Measurements from ENCODE around the gene AHR.

DNA sequence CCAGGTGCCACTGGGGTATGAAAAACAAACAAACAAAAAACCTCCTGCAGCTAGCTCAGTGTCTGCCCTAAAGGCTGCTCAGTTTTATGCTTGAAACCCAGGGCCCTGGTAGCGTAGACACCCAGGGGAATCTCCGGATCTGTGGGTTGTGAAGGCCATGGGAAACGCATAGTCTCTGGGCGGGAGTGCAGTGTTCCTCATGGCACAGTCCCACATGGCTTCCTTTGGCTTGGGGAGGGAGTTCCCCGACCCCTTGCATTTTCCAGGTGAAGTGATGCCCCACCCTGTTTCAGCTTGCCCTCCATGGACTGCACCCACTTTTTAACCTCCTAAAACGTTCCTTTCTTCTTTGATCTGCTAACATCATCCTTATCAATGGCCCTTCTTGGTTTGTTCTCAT is 56.0 kb downstream of the AHR start:
- TF ChIP-seq, protein P1, sequence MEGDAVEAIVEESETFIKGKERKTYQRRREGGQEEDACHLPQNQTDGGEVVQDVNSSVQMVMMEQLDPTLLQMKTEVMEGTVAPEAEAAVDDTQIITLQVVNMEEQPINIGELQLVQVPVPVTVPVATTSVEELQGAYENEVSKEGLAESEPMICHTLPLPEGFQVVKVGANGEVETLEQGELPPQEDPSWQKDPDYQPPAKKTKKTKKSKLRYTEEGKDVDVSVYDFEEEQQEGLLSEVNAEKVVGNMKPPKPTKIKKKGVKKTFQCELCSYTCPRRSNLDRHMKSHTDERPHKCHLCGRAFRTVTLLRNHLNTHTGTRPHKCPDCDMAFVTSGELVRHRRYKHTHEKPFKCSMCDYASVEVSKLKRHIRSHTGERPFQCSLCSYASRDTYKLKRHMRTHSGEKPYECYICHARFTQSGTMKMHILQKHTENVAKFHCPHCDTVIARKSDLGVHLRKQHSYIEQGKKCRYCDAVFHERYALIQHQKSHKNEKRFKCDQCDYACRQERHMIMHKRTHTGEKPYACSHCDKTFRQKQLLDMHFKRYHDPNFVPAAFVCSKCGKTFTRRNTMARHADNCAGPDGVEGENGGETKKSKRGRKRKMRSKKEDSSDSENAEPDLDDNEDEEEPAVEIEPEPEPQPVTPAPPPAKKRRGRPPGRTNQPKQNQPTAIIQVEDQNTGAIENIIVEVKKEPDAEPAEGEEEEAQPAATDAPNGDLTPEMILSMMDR (IDR thresholded peaks at IDR 0.05), result no peak
- no peak for TF ChIP-seq ZFX (IDR thresholded peaks at IDR 0.05; ENCODE audit: borderline replicate concordance)

Measured in 22Rv1 (cell line).